Stimulated activated CD8-positive, alpha-beta memory T cell treated with anti-CD3 and anti-CD28 coated beads, Interleukin-7, amount 100 ng/mL, for 4 hours (primary cell): ENCODE data around the gene PPARD.
"Not testable (repeated sequence)": the region's sequence is repeated elsewhere in the genome, so short reads cannot be mapped to it uniquely, and the experiment has no call there.

Experiments used
- DNase-seq, 2 donors: peaks; one replicate each; pipeline ENCODE4 v3.0.0-alpha.2; 2020; ENCODE audit warnings: low read depth in 2 of 2

PPARD gene

GRCh38 chr6:35342258-35343091 is at the start of gene PPARD:
TSS of gene PPARD (plus strand) at chr6:35342558. CDS start at chr6:35411088, 68,530 bp downstream.
- peak; percentile 94 to 95 for DNase-seq

GRCh38 chr6:35293681-35294080 is 48.7 kb upstream of the PPARD start:
- no peak for DNase-seq

GRCh38 chr6:35294308-35294945 is 47.9 kb upstream of the PPARD start:
- peak in 1 of 2 donors; percentile 31 for DNase-seq

GRCh38 chr6:35295036-35295435 is 47.3 kb upstream of the PPARD start:
- DNase-seq, result no peak

- DNase-seq, result no peak
These were observed 46.6 kb upstream of the PPARD start for GRCh38 chr6:35295521-35296315.

- no peak for DNase-seq
These were observed 45.3 kb upstream of the PPARD start for GRCh38 chr6:35296931-35297600.

- peak; percentile 80 to 82 for DNase-seq
These were observed 44.5 kb upstream of the PPARD start, which contains the start of gene DEF6 for GRCh38 chr6:35297601-35298481. TSS of gene DEF6 (plus strand) at chr6:35297818. CDS start at chr6:35297857, 39 bp downstream.

GRCh38 chr6:35298625-35299140 is 43.7 kb upstream of the PPARD start:
- DNase-seq, result no peak

GRCh38 chr6:35299674-35300073 is 42.7 kb upstream of the PPARD start:
- no peak for DNase-seq

GRCh38 chr6:35300848-35301247 is 41.5 kb upstream of the PPARD start:
- no peak for DNase-seq

GRCh38 chr6:35302604-35303241 is 39.6 kb upstream of the PPARD start:
- peak; percentile 78 to 87 for DNase-seq

GRCh38 chr6:35304299-35304698 is 38.1 kb upstream of the PPARD start:
- DNase-seq, result no peak

GRCh38 chr6:35305117-35305516 is 37.2 kb upstream of the PPARD start:
- no peak for DNase-seq

GRCh38 chr6:35307138-35307537 is 35.2 kb upstream of the PPARD start:
- DNase-seq, result not testable (repeated sequence)

- not testable (repeated sequence) for DNase-seq
These were observed 33.8 kb upstream of the PPARD start for GRCh38 chr6:35308543-35308942.

GRCh38 chr6:35309611-35310264 is 32.6 kb upstream of the PPARD start:
- no peak for DNase-seq

GRCh38 chr6:35310265-35310831 is 32.0 kb upstream of the PPARD start:
- DNase-seq, result no peak

GRCh38 chr6:35311390-35312075 is 30.8 kb upstream of the PPARD start:
- peak in 1 of 2 donors; percentile 42 for DNase-seq
